ENCODE results near the gene S100B.
A peak's percentile ranks its signal among the peaks of the same experiment; 100 is the strongest.

S100B gene

DNA sequence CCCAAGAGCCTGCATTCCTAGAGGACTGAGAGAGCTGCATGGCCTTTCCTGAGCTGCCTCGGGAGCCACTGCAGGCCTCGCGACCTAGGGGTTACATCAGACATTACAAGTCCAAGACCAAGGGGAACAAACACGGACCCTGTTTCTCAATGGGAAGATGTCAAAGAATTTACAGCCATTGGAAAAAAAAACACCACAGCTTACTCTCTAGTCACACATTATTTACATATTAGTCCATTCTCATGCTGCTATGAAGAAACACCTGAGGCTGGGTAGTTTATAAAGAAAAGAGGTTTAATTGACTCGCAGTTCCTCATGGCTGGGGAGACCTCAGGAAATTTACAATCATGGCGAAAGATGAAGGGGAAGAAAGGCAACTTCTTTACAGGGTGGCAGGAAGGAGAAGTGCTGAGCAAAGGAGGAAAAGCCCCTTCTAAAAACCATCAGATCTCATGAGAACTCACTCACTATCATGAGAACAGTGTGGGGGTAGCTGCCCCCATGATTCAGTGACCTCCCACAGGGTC, 22.2 kb upstream of the S100B start:
- DNase-seq, result no peak

DNA sequence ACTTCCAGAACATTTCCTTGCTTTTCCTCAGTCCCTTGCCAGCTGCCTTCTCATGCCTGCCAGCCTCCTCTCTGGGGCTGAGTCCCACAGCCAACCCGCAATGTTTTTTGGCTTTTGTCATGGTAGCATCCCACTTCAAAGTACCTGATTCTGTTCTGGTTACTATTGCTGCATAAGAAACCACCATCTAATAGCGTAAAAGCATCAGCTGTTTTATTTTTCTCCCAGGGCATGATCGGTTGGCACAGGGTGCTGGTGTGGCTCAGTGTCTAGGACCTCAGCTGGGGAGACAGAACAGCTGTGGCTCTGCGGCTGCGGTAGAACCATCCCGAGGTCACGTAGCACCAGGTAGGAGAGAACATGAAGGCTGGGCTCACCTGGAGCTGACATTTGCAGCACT, 21.7 kb upstream of the S100B start:
- peak; percentile 39 for DNase-seq

DNA sequence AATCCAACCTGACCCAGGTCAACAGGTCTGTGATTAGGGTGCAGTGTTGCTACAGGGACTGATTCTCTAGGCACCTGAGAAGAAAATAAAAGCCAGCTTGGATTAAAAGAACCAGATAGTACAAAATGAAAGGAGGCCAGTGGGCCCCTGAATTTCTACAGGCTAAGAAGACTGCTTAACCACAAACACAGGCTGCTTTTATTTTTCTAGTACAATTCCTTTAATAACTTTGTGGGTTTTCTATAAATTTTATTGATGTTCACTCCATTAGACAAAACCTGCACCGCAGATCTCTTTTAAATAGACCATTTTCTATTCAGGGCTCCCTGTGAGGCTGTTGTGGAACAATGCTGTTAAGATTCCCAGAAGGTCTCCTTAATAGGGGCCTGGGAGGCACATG, 20.9 kb upstream of the S100B start:
- no peak for DNase-seq

DNA sequence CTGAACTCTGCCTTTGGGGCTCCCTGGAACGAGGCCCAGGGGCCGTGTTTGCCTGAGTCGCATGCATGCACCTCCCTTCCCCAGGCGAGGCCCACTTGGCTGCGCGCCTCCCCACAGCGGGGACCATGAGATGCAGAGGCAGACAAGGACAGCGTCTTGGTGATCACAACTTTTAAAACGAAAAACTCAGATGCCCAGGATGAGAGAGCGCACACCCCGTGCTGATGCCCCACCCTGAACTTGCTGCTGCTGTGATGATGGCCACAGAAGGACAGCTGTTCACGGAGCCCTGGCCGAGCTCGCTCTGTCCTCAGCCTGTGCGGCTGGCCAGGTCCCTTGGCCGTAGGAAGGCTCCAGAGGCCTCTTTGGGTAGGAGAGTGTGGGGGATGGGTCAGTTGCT, 19.2 kb upstream of the S100B start:
- no peak for DNase-seq

DNA sequence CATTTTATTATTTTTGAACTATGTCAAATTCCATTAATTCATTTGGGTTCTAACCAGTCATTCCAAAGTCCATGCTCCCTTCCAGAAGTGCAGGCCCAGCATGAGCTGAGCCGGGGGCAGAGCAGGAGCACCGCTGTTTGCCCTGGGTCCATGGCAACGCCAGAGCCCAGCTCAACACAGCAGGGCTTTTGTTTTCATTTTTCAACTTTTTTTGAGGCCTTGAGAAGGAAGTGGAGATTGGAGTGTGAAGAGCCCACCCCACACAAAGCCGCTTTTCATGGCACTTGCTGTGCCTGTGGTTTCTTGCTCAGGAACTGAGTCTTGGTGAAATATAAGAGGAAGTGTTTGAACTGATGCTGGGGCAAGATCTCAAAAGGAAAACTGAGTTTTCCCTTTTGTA, 17.3 kb upstream of the S100B start:
- DNase-seq, result peak; percentile 60

DNA sequence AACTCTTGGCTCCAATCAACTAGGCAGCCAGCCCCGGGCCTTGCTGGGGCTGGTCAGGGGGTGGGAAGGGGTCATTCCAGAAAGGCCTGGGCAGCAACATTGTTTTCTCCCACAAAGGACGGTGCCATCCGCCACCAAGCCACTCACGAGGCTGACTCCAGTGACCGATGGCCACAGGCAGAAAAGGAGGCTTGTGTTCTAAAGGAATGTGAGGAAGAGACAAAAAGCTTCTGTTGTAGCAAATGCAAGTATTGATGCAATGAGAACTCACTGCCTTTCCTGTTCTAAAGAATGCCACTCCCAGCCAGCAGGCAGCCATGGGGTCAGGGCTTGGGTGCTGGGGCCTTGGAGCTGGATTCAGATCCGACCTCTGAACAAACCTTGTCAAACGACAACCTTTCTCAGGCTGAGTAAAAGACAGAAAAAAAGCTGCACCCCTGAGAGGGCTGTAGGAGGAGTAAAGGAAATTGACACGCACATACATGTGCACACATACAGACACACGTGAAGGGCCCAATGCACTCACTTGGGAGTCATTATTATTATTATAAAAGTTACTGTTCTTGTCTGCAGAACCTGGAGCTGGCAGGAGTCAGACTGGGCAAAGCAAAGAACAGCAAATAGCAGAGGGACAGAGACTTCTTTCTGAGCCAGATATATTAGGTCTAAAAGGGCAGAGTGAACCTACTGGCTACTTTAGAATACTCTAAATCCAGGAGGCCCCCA, 16.7 kb upstream of the S100B start:
- peak; percentile 33 for DNase-seq

DNA sequence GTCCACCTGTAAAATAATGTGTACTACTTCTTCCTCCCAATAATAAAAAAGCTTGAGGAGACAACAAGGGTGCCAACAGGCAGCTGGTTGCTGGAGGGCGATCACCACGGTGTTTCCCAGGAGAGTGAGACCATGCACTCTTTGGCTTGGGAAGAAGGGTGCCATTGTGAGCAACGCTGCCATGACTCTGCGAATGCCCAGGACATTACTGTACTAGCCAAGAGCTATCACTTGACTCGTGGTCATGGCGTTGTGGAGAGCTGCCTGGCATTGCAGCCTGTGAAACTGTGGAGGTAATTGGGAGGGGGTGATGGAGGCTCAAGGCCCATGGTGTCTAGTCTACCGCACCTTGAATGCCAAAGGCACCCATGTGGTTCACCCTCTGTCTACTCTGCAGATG, 16.0 kb upstream of the S100B start:
- DNase-seq, result no peak

DNA sequence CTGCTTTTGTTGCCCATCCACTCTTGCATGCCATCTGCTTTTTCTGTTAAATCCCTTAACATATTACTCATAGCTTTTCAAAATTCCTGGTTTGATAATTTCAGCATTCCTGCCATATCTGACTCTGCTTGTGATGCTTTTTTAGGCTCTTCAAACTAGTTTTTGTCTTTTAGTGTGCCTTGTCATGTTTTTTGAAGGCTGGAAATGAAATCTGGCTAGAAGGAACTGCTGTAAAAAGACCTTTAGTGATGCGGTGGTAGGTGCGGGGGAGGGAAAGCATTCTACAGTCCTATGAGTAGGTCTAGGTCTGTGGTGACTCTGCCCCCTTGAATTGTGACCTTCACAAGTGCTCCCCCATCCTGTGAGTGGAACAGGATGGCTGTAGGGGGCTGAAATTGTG, 15.0 kb upstream of the S100B start:
- no peak for DNase-seq

DNA sequence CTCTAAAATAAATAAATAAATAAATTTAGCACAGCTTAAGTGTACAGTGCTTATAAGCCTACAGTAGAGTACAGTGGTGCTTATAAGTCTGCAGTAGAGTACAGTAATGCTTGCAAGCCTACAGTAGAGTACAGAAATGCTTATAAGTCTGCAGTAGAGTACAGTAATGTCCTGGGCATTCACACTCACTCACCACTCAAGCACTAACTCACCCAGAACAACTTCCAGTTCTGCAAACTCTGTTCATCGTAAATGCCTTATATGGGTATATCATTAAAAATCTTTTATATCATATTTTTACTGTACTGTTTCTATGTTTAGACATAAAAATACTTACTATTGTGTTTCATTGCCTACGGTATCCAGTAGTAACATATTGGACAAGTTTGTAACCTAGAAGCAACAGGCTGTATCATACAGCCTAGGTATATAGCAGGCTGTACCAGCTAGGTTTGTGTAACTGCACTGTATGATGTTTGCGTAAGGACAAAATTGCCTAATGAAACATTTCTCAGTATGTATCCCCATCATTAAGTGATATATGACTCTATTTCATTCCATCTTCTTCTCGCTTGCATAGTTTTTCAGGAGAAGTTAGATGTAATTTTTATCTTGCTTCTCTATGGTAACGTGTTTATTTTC, 14.0 kb upstream of the S100B start:
- no peak for DNase-seq

DNA sequence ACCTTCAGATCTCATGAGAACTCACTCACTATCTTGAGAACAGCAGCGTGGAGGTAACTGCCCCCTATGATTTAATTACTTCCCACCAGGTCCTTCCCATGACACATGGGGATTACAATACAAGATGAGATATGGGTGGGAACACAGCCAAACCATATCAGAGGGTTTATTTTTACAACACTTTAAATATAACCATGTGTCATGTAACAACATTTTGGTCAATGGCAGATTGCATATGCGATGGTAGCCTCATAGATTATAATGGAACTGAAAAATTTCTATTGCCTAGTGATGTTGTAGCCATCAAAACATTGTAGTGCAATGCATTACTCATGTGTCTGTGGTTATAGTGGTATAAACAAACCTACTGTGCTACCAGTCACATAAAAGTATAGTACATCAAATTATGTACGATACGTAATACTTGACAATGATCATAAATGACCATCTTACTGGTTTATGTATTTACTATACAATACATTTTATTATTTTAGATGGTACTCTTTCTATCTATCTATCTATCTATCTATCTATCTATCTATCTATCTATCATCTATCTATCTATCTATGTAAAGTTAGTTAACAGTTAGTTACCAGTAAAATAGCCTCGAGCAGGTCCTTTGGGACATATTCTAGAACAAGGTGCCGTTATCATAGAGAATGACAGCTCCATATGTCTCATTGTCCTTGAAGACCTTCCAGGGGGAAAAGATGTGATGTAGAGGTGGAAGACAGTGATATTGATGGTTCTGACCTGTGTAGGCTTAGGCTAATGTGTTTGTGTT, 12.6 kb upstream of the S100B start:
- no peak for DNase-seq

DNA sequence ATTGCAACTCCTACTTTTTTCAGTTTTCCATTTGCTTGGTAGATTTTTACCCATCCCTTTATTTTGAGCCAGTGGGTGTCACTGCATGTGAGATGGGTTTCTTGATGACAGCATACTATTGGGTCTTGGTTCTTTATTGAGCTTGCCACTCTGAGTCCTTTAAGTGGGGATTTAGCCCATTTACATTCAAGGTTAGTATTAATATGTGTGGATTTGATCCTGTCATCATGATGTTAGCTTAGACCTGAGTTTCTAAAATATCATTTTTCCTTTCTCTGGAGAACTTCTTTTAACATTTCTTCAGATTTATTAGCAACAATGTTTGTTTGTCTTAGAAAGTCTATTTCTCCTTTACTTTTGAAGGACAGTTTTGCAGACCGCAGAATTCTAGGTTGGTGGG, 11.8 kb upstream of the S100B start:
- no peak for DNase-seq

DNA sequence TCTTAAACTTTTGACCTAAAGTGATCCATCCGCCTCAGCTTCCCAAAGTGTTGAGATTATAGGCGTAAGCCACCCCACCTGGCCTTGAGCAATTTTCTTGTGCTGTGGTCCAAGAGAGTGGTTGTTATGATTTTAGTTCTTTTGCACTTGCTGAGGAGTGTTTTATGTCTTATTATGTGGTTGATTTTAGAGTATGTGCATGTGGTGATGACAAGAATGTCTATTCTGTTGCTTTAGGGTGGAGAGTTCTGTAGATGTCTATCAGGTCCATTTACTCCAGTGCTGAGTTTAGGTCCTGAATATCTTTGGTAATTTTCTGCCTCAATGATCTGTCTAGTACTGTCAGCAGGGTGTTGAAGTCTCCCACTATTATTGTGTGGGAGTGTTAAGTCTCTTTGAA, 11.2 kb upstream of the S100B start:
- no peak for DNase-seq

DNA sequence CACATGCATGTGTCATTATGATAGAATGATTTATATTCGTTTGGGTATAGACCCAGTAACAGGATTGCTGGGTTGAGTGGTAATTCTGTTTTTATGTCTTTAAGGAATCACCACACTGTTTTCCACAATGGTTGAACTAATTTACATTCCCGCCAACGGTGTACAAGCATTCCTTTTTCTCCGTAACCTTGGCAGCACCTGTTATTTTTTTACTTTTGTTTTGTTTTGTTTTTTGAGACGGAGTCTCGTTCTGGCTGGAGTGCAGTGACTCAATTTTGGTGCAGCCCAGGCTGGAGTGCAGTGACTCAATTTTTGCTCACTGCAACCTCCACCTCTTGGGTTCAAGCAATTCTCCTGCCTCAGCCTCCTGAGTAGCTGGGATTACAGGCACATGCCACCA, 8.5 kb upstream of the S100B start:
- DNase-seq, result no peak

DNA sequence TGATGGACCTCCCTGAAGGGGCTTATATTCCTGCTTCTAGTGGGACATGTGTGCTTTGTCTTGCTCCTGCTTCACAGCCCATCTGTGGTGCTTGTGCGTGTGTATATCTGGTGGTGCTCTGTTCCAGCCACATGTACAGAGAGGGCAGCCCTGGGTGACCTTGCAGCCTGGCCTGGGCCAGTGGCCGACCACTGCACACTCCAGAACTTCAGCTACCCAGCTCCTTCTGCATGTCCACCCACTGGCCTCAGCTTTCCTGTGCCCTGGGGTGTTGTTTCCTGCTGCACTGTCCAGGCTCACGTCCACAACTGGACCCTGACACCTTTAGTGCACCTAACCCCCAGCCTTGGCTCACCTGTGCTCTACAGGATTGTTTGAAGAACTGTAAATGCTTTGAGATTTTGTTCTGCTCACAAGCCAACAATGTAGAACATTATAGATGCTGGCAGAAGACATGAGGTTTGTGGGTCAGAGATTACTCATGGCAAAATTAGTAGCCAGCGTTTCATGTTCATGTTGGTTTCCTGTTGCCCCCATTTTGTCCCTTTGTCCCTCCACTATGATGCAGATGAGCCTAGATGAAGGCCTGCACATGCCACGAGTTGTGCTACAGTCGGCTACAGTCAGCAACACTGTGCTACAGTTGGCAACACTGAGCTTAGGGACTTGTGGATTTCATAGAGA, 5.3 kb upstream of the S100B start:
- no peak for DNase-seq

DNA sequence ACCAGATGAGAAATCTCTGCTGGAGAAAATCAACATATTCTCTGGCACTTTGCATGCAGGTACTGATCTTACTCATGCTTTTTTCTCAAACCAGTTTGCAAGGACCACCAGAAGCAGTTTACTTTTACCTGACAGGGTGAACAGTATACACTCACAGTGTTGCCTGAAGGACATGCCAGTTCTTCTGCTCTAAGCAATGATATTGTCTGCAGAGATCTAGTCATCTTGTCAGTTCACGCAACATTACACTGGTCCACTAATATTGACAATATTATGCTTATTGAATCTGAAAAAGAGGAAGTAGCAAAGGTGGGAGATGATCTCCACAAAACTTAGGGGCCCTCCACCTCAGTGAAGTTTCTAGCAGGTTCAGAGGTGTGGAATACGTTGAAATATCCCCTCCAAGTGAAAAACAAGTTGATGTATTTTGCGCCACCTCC, 3.8 kb upstream of the S100B start:
- no peak for DNase-seq

DNA sequence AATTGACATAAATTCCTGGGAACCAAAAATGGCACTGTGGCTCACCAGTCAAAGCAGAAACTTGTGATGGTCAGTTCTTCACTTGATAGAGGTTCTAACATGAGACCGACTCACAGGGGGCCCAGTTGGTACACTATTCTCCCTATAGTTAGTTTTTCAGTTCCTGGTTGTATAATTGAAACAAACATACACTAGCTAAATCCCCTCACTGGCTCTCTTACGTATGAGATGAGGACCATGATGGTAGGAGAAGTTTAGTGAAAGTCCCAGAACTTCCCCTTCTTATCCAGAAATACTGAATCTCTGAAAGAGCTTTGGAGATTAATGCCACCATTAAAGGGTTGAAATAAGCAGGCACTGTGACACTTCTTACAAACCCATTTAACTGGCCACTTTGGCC, 2.8 kb upstream of the S100B start:
- DNase-seq, result no peak

DNA sequence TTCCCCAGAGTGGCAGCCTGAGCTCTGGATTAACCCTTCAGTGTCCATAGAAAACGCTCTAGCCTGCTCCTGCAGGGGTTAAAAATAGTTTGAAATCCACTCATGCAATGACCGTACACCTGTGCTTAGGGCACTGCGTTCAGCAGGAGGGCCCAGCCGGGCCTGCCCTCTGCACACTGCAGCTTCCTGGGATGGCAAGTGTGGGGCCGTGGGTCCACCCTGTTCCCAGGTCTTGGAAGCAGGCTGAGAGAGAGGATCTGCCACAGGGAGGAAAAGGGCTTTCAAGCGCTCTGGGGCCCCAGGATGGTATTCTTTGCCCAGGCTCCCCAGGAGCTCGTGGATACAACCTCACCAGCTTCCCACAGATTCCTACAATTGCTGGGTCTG, 1.5 kb upstream of the S100B start:
- DNase-seq, result no peak

DNA sequence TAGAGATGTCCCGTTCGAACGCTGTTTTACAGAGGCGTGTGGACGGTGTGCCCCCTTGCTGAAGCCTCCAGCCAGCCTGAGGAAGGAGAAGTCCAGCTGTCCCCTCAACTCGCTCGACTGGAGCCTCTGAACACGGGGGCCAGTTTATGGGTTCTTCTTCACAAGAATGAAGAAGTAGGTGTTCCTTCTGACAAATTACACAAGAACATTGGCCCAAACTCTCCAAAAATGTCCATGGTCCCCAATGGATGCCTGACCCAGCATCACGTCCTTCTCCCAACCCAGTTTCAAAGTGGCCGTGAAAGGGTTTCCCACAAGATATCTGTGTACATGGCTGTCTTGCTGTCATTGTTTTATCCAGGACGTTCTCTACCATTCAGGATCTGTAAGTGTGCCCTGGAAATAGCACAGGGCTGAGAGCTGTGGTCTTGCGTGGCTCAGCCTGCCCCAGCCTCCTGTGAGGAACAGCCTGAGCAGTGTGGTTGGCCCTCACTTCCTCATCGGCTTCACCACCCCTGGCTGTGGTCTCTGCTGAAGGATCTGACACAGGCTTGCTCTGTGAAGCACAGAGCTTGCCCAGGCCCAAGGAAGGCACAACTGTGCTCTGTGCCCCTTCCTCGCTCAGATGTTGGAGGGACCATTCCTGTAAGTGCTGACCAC, 1.0 kb upstream of the S100B start:
- peak; percentile 76 for DNase-seq

DNA sequence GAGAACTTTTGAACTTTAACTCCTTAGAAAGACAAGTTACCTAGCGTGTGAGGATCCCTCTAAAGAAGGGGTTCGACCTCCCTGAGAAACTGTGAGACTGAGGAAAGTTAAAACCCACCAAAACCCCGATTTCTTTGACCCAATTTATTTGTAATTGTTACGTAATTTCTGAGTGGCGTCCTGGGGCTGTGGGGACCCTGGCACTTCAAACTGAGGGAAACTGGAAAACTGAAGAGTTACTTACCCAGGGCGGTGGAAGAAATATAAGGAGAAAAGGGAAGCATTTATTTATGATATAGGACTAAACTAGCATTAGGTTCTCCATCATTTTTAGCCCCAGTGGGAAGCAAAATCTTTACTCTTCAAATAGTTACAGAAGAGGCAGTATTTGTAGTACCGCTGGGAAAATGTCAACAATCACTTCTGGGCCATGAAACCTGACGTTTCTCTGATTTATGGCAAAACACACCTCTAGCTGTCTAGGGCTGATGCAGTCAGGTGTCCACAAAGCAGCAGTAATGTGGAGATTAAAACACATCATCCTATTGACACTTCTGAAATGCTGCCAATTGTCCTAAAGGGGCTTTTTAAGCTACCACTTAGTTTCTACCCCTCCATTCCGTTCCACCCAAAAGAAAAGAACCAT, 430 bp downstream of the S100B start:
- no peak for DNase-seq

DNA sequence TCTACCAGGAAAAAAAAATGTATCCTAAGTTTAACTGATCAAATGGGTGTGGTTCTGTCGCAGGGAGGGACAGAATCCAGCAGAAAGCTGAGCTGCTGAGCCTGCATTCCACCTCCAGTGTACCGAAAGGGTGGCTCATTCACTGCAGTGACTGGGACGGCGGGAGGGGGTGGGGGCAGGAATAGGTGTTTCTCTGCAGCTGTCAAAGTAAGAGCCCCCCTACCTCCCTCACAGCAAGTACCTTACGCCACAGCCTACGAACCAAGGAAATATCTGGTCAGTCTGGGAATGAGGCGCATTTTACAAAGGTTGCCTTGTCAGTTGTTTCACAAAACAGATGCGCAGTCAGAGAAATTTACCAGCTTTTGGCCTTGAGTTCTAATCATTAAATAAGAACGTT, 1.7 kb downstream of the S100B start:
- DNase-seq, result no peak

DNA sequence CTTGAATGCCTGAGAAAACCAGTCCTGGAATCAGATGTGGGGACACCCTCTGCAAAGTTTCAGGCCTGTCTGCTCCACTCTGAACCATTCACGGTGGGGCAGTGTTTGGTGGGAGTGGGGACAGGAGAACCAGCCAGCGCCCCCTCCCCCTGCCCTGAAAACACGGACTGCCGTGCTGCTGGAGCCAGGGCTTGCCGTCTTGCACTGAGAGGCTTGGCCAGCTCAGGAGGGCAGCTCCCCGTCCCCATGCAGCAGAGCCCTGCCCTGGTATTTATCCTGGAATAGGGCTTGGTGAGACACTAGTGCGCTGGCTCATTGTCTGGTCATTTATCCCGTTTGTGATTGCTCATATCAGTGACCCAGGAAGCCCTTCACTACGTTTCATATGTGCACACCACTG, 3.9 kb downstream of the S100B start:
- no peak for DNase-seq

DNA sequence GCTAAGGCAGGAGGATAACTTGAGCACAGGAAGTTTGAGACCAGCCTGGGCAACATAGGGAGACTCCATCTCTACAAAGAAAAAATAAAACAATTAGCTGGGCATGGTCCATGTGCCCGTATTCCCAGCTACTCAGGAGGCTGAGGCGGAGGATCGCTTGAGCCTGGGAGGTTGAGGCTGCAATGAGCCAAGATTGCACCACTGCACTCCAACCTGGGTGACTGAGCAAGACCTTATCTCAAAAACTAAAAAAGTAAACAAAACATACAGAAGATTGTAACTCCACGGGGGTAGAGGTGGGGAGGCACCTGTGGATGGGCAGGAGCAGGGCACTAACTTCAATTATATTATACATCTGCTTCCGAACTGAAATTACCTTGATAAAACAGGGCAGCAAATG, 4.6 kb downstream of the S100B start:
- DNase-seq, result no peak
